Fibroblast of lung (primary cell): ENCODE data around the gene PLXNA2. TPM values are rescaled to one million over a fixed set of nuclear protein-coding genes. Genes with fewer than 3 reads are reported as not detected.

Source experiments
- DNase-seq, 2 donors: peaks; one replicate each; pipeline versions ENCODE4 v3.0.0 to v3.0.0-alpha.2; 2010; ENCODE audit warnings: low read depth in 2 of 2
- H2AFZ ChIP-seq: 2 replicates; pipeline ENCODE4 v1.5.1; 2012; ENCODE audit warnings: low read length, control low read depth, inconsistent platforms
- H3K27ac ChIP-seq: 2 replicates; pipeline ENCODE4 v1.5.1; 2011; ENCODE audit warnings: low read length, control low read depth; ENCODE audit not compliant: insufficient read depth
- H3K27me3 ChIP-seq: 2 replicates; pipeline ENCODE4 v1.5.1; 2011; ENCODE audit warnings: mild to moderate bottlenecking, low read length; ENCODE audit not compliant: control insufficient read depth, insufficient read depth
- H3K36me3 ChIP-seq: 2 replicates; pipeline ENCODE4 v1.5.1; 2011; ENCODE audit warnings: low read length; ENCODE audit not compliant: control insufficient read depth, insufficient read depth
- H3K4me1 ChIP-seq: 2 replicates; pipeline ENCODE4 v1.5.1; 2011; ENCODE audit warnings: low read length; ENCODE audit not compliant: control insufficient read depth, insufficient read depth; ENCODE audit errors: extremely low read depth
- H3K4me2 ChIP-seq: 2 replicates; pipeline ENCODE4 v1.5.1; 2011; ENCODE audit warnings: low read length, control low read depth; ENCODE audit not compliant: insufficient read depth; ENCODE audit errors: extremely low read depth
- H3K4me3 ChIP-seq, 4 experiments: fragments of 200-600 bp in 1 of 4; sonication (generic) in 1 of 4; replicated peaks in 1 of 4; 2 replicates each; pipeline ENCODE4 v1.5.1; 2011 to 2016; ENCODE audit warnings: low read length in 4 of 4, low read depth in 3 of 4, mild to moderate bottlenecking in 3 of 4, control low read depth in 2 of 4, inconsistent platforms in 1 of 4, mixed read lengths in 1 of 4; ENCODE audit not compliant: insufficient read depth in 1 of 4; ENCODE audit errors: control extremely low read depth in 1 of 4
- H3K79me2 ChIP-seq: 2 replicates; pipeline ENCODE4 v1.5.1; 2012; ENCODE audit warnings: mild to moderate bottlenecking, low read length, inconsistent platforms; ENCODE audit not compliant: control insufficient read depth, insufficient read depth
- H3K9ac ChIP-seq: 2 replicates; pipeline ENCODE4 v1.5.1; 2011; ENCODE audit warnings: mild to moderate bottlenecking, low read length, control low read depth; ENCODE audit not compliant: insufficient read depth
- H3K9me3 ChIP-seq: 2 replicates; pipeline ENCODE4 v1.5.1; 2012; ENCODE audit warnings: low read depth, low read length; ENCODE audit not compliant: control insufficient read depth, insufficient read depth
- H4K20me1 ChIP-seq: 2 replicates; pipeline ENCODE4 v1.5.1; 2011; ENCODE audit warnings: low read length; ENCODE audit not compliant: control insufficient read depth, insufficient read depth; ENCODE audit errors: extremely low read depth
- CTCF ChIP-seq, 2 donors: IDR thresholded peaks in 1 of 2; conservative IDR thresholded peaks in 1 of 2; 1 replicate in 1 of 2; 2 replicates in 1 of 2; pipeline ENCODE4 v1.5.1; 2011 to 2012; ENCODE audit warnings: low read length in 2 of 2, control low read depth in 1 of 2, inconsistent platforms in 1 of 2, low read depth in 1 of 2, mild to moderate bottlenecking in 1 of 2
- EZH2 ChIP-seq: IDR thresholded peaks from 2 replicates; pipeline ENCODE4 v1.5.1; 2012; ENCODE audit warnings: low read length, control low read depth, mild to moderate bottlenecking; ENCODE audit errors: missing control alignments
- polyA plus RNA-seq, 2 donors: library from polyadenylated mRNA; depleted of rRNA in 1 of 2; stranded (reverse) in 1 of 2; unstranded in 1 of 2; fragments of >200 nt; gene quantifications; 2 replicates each; pipeline ENCODE4 v1.2.1, GENCODE V29; 2011 to 2012; ENCODE audit warnings: missing spikeins in 1 of 2
- total RNA-seq: library from RNA; depleted of rRNA; stranded (reverse); fragments of >200 nt; gene quantifications from 2 replicates; pipeline ENCODE4 v1.2.1, GENCODE V29; 2014

The PLXNA2 gene
- total and polyA plus RNA-seq, 2 donors (not counting 1 experiment from before 2014, with no cell fraction given): 0.43 to 2.0 TPM

GRCh38 chr1:208000504-208000903, 243.7 kb downstream of the PLXNA2 start:
- Histone ChIP-seq H3K79me2 (no peaks in the 10 kb centered on the region), H3K36me3 (no peaks in the 10 kb centered on the region), H3K27ac (no peak overlapping the region), H2AFZ (no peak overlapping the region), H3K4me2 (no peak overlapping the region), H3K4me1 (no peaks in the 10 kb centered on the region), H3K27me3 (peaks cover 2% of the 10 kb centered on the region), H3K9ac (no peak overlapping the region), H4K20me1 (no peaks in the 10 kb centered on the region), H3K4me3 (no peak overlapping the region), H3K9me3 (no peaks in the 10 kb centered on the region)
- TF ChIP-seq CTCF (conservative IDR thresholded peaks at IDR 0.05 in 1 of 2, IDR thresholded peaks at IDR 0.05 in 1 of 2; ENCODE audit: low read depth in 1 of 2, low read length in 2 of 2): no peak
- no peak for TF ChIP-seq EZH2
- DNase-seq: no peak

- Histone ChIP-seq H3K27me3 (peaks cover 2% of the 10 kb centered on the region), H3K4me1 (no peaks in the 10 kb centered on the region), H3K4me3 (no peak overlapping the region), H3K4me2 (no peak overlapping the region), H3K79me2 (no peaks in the 10 kb centered on the region), H2AFZ (no peak overlapping the region), H4K20me1 (no peaks in the 10 kb centered on the region), H3K36me3 (no peaks in the 10 kb centered on the region), H3K9ac (no peak overlapping the region), H3K27ac (no peak overlapping the region), H3K9me3 (no peaks in the 10 kb centered on the region)
- TF ChIP-seq CTCF (conservative IDR thresholded peaks at IDR 0.05 in 1 of 2, IDR thresholded peaks at IDR 0.05 in 1 of 2; ENCODE audit: low read depth in 1 of 2, low read length in 2 of 2) (no peak), EZH2 (no peak)
- no peak for DNase-seq
Observed at GRCh38 chr1:207999972-208000371, 244.2 kb downstream of the PLXNA2 start.

GRCh38 chr1:207999274-207999915, 244.8 kb downstream of the PLXNA2 start:
- H3K9me3 ChIP-seq: no peaks in the 10 kb centered on the region
- H3K4me3 ChIP-seq: no peak overlapping the region
- no peak overlapping the region for H3K27ac ChIP-seq
- no peaks in the 10 kb centered on the region for H3K4me1 ChIP-seq
- no peaks in the 10 kb centered on the region for H3K79me2 ChIP-seq
- H3K9ac ChIP-seq: no peak overlapping the region
- H3K27me3 ChIP-seq: peaks cover 2% of the 10 kb centered on the region
- no peak overlapping the region for H2AFZ ChIP-seq
- no peak for TF ChIP-seq CTCF (conservative IDR thresholded peaks at IDR 0.05 in 1 of 2, IDR thresholded peaks at IDR 0.05 in 1 of 2; ENCODE audit: low read depth in 1 of 2, low read length in 2 of 2)
- TF ChIP-seq EZH2: no peak
- no peak overlapping the region for H3K4me2 ChIP-seq
- H3K36me3 ChIP-seq: no peaks in the 10 kb centered on the region
- no peaks in the 10 kb centered on the region for H4K20me1 ChIP-seq
- no peak for DNase-seq
